ENCODE measurements around the gene VEGFA. TPM values are rescaled to one million over a fixed set of nuclear protein-coding genes. Genes with fewer than 3 reads are reported as not detected.

Gene VEGFA
- total and polyA plus RNA-seq, 2 of the 8 experiments (the other 6 are each of a cell fraction or from before 2014, with no cell fraction given): 42.2 to 58.5 TPM

DNA sequence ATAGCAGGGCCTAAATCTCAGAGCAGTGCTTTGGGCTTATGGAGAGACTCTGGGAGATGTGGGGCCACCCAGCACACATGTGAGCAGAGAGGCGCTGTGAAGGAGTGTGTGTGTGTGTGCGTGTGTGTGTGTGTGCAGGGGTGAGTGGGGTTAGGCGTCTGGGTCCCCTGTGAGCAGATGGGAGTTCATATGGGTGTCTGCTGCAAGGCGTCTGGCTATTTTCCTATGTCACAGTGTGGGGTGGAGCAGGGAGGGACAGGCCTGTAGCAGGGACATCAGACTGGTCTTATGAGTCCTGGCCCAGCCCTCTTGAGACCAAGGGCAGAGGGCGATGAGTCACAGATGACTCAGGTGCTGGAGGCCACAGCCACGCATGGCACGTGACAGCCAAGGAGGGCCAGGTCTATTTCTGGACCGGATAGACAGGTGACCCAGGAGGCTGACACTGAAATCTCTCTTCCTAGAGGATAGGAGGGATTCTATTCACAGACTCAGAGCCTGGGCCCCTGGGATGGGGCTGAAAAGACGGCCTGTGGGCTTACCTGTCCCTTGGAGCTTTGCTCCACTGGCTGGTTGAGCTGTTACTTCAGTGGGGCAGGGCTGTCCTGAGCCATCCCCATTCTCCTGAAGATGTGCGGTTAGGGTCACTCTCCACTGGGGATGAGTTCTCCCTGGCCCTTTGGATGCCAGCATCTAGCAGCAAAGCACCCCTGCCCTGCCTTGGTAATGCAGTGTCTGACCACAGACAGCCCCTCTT, 28.9 kb downstream of the VEGFA start:
- no peaks in the 10 kb centered on the region for H3K4me1 ChIP-seq (replicated peaks in 1 of 4; ENCODE audit: control insufficient read depth in 3 of 4, insufficient read depth in 4 of 4, low read length in 3 of 4)
- POLR2A ChIA-PET (ENCODE audit: partially characterized antibody): interaction anchor here (0.8 kb wide), 1 partner anchor 12 kb away, joined by 6 read pairs; no protein-coding TSS in a partner anchor
- no peak overlapping the region for H2BK20ac ChIP-seq (ENCODE audit: low read length)
- CTCF ChIA-PET (ENCODE audit: partially characterized antibody): interaction anchor here (1.3 kb wide), 1 partner anchor 25 kb away, joined by 4 read pairs; no protein-coding TSS in a partner anchor
- no peak overlapping the region for H3K14ac ChIP-seq (ENCODE audit: insufficient read length)
- H3K56ac ChIP-seq (replicated peaks; ENCODE audit: insufficient read length, low read depth, low read length): no peak overlapping the region
- H3K27me3 ChIP-seq (replicated peaks in 1 of 4; ENCODE audit: control insufficient read depth in 3 of 4, extremely low read depth in 1 of 4, insufficient read depth in 3 of 4, low read length in 3 of 4): no peaks in the 10 kb centered on the region
- no peaks in the 10 kb centered on the region for H3K79me2 ChIP-seq (ENCODE audit: control insufficient read depth in 1 of 2, insufficient read depth in 2 of 2, low read length in 2 of 2)
- H2AFZ ChIP-seq (ENCODE audit: low read length): no peak overlapping the region
- H4K5ac ChIP-seq (ENCODE audit: insufficient read length, low read depth, low read length): no peak overlapping the region
- no peak overlapping the region for H3K4me3 ChIP-seq (ENCODE audit: extremely low read depth in 1 of 4, insufficient read depth in 2 of 4, low read depth in 3 of 4, low read length in 4 of 4)
- no peak overlapping the region for H3K4me2 ChIP-seq (ENCODE audit: insufficient read depth in 1 of 2, low read depth in 2 of 2, low read length in 2 of 2)
- peak overlapping the region; percentile 1; the same call in 1 of the 2 replicates for H4K8ac ChIP-seq (ENCODE audit: extremely low read depth, insufficient read depth, low read length)
- H2AK5ac ChIP-seq (ENCODE audit: low read depth, low read length): no peak overlapping the region
- FAIRE-seq (no peak), DNase-seq (ENCODE audit: low read depth in 1 of 2, low spot score in 2 of 2) (no peak)
- no peak overlapping the region for H2BK15ac ChIP-seq (ENCODE audit: low read length)
- no peak overlapping the region for H3K27ac ChIP-seq (ENCODE audit: low read depth, low read length)
- H3K36me3 ChIP-seq (ENCODE audit: control insufficient read depth in 2 of 4, insufficient read depth in 4 of 4, low read length in 3 of 4): no peaks in the 10 kb centered on the region
- H4K91ac ChIP-seq (replicated peaks; ENCODE audit: insufficient read length, low read length): no peak overlapping the region
- H3K23ac ChIP-seq (ENCODE audit: insufficient read length): no peak overlapping the region
- H3K9ac ChIP-seq (replicated peaks in 1 of 4; ENCODE audit: extremely low read depth in 1 of 4, low read depth in 3 of 4, low read length in 3 of 4): no peak overlapping the region
- H2BK5ac ChIP-seq (ENCODE audit: low read depth, low read length): no peak overlapping the region
- no peaks in the 10 kb centered on the region for H3K9me3 ChIP-seq (ENCODE audit: insufficient read depth in 2 of 2, low read depth in 1 of 2, low read length in 1 of 2)
- peaks cover 2% of the 10 kb centered on the region; the same call in 1 of the 2 replicates for H3K23me2 ChIP-seq (ENCODE audit: low read depth, low read length)
- H3K79me1 ChIP-seq (ENCODE audit: low read depth, low read length): no peaks in the 10 kb centered on the region
- 80% methylated on average over 10 of the region's 10 CpGs; no CpG with 5 or more reads in 1 of the 2 experiments for WGBS, 2 experiments (ENCODE audit: extremely low coverage in 1 of 2, insufficient coverage in 1 of 2, insufficient read length in 1 of 2, insufficient replicate concordance in 2 of 2, low coverage in 1 of 2, low lambda C conversion rate in 2 of 2, missing lambda C conversion rate in 1 of 2)
- H3K4ac ChIP-seq (replicated peaks; ENCODE audit: insufficient read length, low read depth, low read length): no peak overlapping the region
- no peak overlapping the region for H2BK120ac ChIP-seq (replicated peaks; ENCODE audit: low read depth, low read length)
- no peak overlapping the region for H3K18ac ChIP-seq (ENCODE audit: extremely low read depth, low read length)
- H4K20me1 ChIP-seq (replicated peaks in 1 of 2; ENCODE audit: control insufficient read depth in 1 of 2, insufficient read depth in 2 of 2, low read length in 2 of 2): no peaks in the 10 kb centered on the region
- no peak overlapping the region for H2BK12ac ChIP-seq (ENCODE audit: low read depth, low read length)
- TF ChIP-seq NRF1 (IDR thresholded peaks at IDR 0.05; ENCODE audit: low read depth, low read length) (no peak), CHD1 (IDR thresholded peaks at IDR 0.05; ENCODE audit: low read depth, low read length) (no peak), JUN (IDR thresholded peaks at IDR 0.05; ENCODE audit: low read depth, low read length) (no peak), POU5F1 (IDR thresholded peaks at IDR 0.05; ENCODE audit: low read depth, low read length) (no peak), POLR2A (IDR thresholded peaks at IDR 0.05; ENCODE audit: control extremely low read depth in 1 of 2, low read depth in 2 of 2, low read length in 2 of 2) (no peak), BRCA1 (IDR thresholded peaks at IDR 0.05; ENCODE audit: low read depth, low read length) (no peak), RNF2 (IDR thresholded peaks at IDR 0.05; ENCODE audit: borderline replicate concordance, low read depth, low read length, missing control alignments, poor library complexity, severe bottlenecking) (no peak), POLR2AphosphoS5 (IDR thresholded peaks at IDR 0.05; ENCODE audit: low read depth, low read length) (no peak), GABPA (IDR thresholded peaks at IDR 0.05; ENCODE audit: borderline replicate concordance, insufficient read depth, low read length) (no peak), ASH2L (IDR thresholded peaks at IDR 0.05; ENCODE audit: low read length) (no peak), CTCF (IDR thresholded peaks at IDR 0.05; ENCODE audit: control extremely low read depth in 1 of 3, insufficient read depth in 1 of 3, low read depth in 1 of 3, low read length in 3 of 3) (no peak)
